Measurements from ENCODE around the gene GUCD1. TPM values are rescaled to one million over a fixed set of nuclear protein-coding genes. Genes with fewer than 3 reads are reported as not detected.

GUCD1 gene
- total and polyA plus RNA-seq, 2 of the 13 experiments (the other 11 are each of a cell fraction or from before 2014, with no cell fraction given): 128 to 245 TPM

GRCh38 chr22:24579258-24579601 is 24.3 kb upstream of the GUCD1 start (continued):
- TF ChIP-seq, protein P1, sequence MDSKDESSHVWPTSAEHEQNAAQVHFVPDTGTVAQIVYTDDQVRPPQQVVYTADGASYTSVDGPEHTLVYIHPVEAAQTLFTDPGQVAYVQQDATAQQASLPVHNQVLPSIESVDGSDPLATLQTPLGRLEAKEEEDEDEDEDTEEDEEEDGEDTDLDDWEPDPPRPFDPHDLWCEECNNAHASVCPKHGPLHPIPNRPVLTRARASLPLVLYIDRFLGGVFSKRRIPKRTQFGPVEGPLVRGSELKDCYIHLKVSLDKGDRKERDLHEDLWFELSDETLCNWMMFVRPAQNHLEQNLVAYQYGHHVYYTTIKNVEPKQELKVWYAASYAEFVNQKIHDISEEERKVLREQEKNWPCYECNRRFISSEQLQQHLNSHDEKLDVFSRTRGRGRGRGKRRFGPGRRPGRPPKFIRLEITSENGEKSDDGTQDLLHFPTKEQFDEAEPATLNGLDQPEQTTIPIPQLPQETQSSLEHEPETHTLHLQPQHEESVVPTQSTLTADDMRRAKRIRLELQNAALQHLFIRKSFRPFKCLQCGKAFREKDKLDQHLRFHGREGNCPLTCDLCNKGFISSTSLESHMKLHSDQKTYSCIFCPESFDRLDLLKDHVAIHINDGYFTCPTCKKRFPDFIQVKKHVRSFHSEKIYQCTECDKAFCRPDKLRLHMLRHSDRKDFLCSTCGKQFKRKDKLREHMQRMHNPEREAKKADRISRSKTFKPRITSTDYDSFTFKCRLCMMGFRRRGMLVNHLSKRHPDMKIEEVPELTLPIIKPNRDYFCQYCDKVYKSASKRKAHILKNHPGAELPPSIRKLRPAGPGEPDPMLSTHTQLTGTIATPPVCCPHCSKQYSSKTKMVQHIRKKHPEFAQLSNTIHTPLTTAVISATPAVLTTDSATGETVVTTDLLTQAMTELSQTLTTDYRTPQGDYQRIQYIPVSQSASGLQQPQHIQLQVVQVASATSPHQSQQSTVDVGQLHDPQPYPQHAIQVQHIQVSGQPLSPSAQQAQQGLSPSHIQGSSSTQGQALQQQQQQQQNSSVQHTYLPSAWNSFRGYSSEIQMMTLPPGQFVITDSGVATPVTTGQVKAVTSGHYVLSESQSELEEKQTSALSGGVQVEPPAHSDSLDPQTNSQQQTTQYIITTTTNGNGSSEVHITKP (CRISPR knock-in tag; IDR thresholded peaks at IDR 0.05; ENCODE audit: low read depth): no peak
- TF ChIP-seq BRD4 (CRISPR knock-in tag; IDR thresholded peaks at IDR 0.05) (no peak), MED13 (CRISPR knock-in tag; IDR thresholded peaks at IDR 0.05) (0 out of 2 replicates have a peak, but pooled peaks have one; percentile 4), GATAD1 (CRISPR knock-in tag; IDR thresholded peaks at IDR 0.05) (0 out of 2 replicates have a peak, but pooled peaks have one; percentile 2), USF2 (IDR thresholded peaks at IDR 0.05; ENCODE audit: low read depth, low read length) (no peak), USF2 (CRISPR knock-in tag; IDR thresholded peaks at IDR 0.05; ENCODE audit: borderline replicate concordance) (no peak), ZBTB43 (CRISPR knock-in tag; conservative IDR thresholded peaks at IDR 0.05) (0 out of 2 replicates have a peak, but pooled peaks have one; percentile 3)
